Stimulated activated CD8-positive, alpha-beta memory T cell treated with anti-CD3 and anti-CD28 coated beads, Interleukin-4, amount 100 ng/mL, for 1 hour (primary cell): ENCODE results near the gene TEX29.

ENCODE experiments used
- DNase-seq, 2 donors: peaks; one replicate each; pipeline ENCODE4 v3.0.0-alpha.2; 2020; ENCODE audit warnings: low read depth in 2 of 2, low spot score in 1 of 2

Gene TEX29

DNA sequence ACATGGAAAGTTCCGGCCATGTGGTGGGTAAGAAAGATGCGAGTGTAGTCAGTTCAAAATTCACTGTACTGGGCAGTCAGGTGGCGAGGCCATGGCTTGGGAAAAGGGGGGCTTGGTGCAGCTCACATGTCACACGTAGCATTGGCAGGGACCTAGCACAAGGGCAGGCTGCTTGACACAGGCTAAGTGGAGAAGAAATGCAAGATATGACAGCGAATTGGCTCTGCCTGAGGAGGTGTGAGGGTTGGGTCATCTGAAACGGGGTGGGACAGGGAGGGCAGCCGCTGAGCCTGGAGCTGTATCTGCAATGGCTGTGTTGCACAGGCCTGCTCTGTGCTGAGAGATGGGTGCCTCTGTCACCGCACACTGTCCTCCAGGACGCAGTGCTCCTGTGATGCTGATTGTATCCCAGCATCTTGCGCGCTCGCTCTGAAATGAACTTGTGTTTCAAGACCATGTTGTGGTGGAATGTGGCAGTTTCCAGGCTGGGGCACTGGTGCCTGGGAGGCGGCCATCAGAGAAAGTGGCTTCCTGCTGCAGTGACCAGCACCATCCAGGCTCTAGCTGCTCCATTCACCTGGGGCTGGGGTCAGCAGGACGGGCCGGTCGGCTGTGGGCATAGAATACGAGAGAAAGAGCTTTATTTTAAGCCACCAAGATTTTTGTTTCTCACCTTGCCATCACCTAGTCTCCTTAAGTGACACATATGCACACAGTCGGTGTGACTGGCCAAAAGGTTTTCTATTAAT, 70.3 kb downstream of the TEX29 start:
- no peak for DNase-seq

- DNase-seq = no peak
Measured at GRCh38 chr13:111392486-111392885, 72.0 kb downstream of the TEX29 start.

DNA sequence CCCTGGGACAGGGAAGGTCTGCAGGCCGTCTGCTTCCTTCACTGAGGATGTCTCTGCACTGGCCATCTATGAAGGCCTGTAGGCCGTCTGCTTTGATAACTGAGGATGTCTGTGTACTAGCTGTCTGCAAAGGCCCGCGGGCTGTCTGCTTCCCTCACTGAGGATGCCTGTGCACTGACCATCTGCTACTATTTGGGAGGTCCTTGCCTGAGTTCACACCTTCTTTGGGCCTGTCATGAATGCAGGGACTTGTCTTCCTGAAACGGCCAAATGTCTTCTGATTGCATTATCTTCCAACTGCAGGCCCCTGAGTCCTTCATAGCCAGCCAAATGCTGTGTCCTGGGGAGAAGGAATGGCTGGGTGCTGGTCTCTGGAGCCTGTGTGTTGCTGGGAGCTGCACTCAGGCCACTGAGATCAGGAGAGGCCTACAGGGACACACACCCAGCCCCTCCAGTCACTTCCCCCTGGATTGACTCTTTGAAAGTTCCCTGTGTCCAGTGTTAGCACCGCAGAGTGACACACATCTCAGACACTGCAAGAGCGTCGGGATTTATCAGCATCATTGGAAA, 72.9 kb downstream of the TEX29 start:
- no peak for DNase-seq
